ENCODE results near the gene HAPLN3. TPM values are rescaled to one million over a fixed set of nuclear protein-coding genes. Genes with fewer than 3 reads are reported as not detected.
"Not testable (repeated sequence)": the region's sequence is repeated elsewhere in the genome, so short reads cannot be mapped to it uniquely, and the experiment has no call there.

HAPLN3 gene
- total RNA-seq, 4 donors from 2014 or later = 17.9 to 34.8 (median 23.1) TPM

DNA sequence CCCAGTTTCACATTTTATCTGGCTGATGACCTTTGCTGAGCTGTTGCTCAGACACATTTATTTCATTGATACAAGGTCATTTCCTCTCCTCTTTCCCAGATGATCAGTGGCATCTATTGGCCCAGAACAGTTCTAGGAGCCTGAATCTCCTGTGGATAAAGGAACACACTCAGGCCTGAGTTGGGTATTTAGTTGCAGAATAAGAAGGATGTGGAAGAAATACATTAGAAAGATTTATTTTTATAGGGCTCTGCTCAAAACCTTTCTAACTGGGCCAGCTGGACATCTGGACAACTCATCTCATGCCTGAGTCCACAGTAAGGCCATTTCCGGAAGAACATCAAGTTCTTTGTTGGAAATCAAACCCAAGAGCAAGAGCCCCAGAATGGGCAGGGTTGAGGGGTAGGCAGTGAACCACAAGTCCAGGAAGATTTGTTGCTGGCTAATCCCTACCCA, 37.6 kb upstream of the HAPLN3 start:
- DNase-seq = peak; percentile 29
- H3K4me1 ChIP-seq = no peaks in the 10 kb centered on the region
- TF ChIP-seq POLR2A (IDR thresholded peaks at IDR 0.05) = no peak
- TF ChIP-seq, protein P1, sequence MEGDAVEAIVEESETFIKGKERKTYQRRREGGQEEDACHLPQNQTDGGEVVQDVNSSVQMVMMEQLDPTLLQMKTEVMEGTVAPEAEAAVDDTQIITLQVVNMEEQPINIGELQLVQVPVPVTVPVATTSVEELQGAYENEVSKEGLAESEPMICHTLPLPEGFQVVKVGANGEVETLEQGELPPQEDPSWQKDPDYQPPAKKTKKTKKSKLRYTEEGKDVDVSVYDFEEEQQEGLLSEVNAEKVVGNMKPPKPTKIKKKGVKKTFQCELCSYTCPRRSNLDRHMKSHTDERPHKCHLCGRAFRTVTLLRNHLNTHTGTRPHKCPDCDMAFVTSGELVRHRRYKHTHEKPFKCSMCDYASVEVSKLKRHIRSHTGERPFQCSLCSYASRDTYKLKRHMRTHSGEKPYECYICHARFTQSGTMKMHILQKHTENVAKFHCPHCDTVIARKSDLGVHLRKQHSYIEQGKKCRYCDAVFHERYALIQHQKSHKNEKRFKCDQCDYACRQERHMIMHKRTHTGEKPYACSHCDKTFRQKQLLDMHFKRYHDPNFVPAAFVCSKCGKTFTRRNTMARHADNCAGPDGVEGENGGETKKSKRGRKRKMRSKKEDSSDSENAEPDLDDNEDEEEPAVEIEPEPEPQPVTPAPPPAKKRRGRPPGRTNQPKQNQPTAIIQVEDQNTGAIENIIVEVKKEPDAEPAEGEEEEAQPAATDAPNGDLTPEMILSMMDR (IDR thresholded peaks at IDR 0.05) = no peak
- peak overlapping the region in 1 of 2 donors; percentile 54 for H3K27ac ChIP-seq
- no peak overlapping the region for H3K4me3 ChIP-seq
- H3K36me3 ChIP-seq = no peaks in the 10 kb centered on the region
- intact Hi-C loops (cut with DNase I; ENCODE audit: low total_unique reads) = no loop called here
- H3K27me3 ChIP-seq = no peaks in the 10 kb centered on the region
- H3K9me3 ChIP-seq = no peaks in the 10 kb centered on the region

DNA sequence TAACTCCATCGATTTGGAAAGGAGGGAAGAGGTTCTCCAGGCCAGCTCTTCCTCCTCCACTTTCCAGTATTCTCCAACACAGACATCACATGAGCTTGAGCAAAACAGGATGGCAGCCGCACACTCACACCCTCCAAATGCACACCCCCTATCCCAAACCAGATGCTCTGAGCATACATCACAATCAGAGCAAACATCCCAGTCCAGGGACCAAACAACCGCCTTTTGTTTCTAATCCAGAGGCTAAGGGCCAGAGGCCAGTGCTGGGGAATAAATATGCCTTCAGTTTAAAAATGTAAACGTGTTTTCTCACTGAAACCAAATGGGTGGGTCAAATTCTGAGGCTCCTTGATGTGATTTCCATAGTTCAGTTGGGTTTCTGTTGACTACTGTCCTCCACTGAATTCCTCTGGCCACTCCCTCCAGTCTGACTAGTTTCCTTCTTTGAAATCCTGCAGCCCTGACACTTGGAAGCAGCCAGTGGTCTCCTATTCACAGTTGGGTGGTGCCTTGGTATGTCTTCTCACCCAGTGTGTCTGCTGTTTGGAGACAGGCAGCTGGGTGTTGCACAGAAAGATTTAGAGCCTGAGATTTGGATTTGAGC, 37.0 kb upstream of the HAPLN3 start:
- TF ChIP-seq POLR2A (IDR thresholded peaks at IDR 0.05) = no peak
- TF ChIP-seq, protein P1 (IDR thresholded peaks at IDR 0.05) = no peak
- intact Hi-C loops (cut with DNase I; ENCODE audit: low total_unique reads) = no loop called here
- peak overlapping the region; percentile 50 to 54 for H3K27ac ChIP-seq
- no peaks in the 10 kb centered on the region for H3K9me3 ChIP-seq
- H3K27me3 ChIP-seq = no peaks in the 10 kb centered on the region
- H3K4me3 ChIP-seq = no peak overlapping the region
- peak; percentile 22 to 29 for DNase-seq
- no peaks in the 10 kb centered on the region for H3K36me3 ChIP-seq
- no peaks in the 10 kb centered on the region for H3K4me1 ChIP-seq

DNA sequence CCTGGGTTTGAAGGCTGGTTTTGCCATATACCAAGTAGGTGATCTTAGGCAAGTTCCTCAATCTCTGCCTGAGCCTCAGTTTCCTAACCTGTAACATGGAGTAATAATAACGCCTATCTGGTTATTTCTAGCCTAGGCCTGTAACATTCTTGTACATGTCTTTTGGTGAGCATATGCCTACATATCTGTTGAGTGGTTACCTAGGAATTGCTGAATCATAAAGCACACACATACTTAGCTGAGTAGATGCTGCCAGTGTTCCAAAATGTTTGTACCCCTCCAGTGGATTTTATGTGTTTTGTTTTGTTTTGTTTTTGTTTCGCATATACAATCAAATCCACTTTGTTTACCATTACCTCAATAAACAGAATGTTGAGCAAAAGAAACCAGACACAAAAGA, 35.2 kb upstream of the HAPLN3 start:
- intact Hi-C loops (cut with DNase I; ENCODE audit: low total_unique reads) = no loop called here
- Histone ChIP-seq H3K4me3 (no peak overlapping the region), H3K9me3 (no peaks in the 10 kb centered on the region), H3K27me3 (no peaks in the 10 kb centered on the region), H3K27ac (no peak overlapping the region), H3K4me1 (no peaks in the 10 kb centered on the region), H3K36me3 (no peaks in the 10 kb centered on the region)
- no peak for DNase-seq
- TF ChIP-seq POLR2A (IDR thresholded peaks at IDR 0.05) = no peak
- TF ChIP-seq, protein P1 (IDR thresholded peaks at IDR 0.05) = no peak

DNA sequence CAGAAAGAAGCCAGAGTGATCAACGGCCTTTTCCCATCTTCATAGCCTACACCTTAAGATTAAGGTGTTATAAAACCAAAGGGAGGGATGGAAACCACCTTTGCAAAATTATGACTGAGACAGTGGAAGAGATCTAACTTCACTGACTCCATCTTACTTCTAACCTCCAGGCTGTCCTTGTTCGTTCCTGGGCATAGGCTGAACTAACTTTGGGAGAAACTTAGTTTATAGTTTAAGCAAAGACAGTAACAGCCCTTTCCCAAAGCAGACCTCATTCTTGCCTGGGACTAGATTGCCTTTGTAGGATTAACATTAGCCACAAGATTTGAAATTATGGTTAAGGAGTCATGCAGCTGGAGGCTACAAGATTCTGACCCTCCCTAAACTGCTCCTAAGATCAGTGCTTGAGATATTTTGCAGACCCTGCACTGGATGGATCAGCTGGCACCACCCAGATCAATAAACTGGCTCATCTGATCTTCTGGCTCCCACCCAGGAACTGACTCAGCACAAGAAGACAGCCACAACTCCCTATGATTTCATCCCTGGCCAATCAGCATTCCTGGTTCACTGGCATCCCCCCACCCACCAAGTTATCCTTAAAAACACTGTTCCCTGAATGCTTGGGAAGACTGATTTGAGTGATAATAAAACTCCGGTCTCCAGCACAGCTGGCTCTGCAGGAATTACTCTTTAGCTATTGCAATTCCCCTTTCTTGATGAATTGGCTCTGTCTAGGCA, 34.2 kb upstream of the HAPLN3 start:
- H3K9me3 ChIP-seq; H3K27me3 ChIP-seq; intact Hi-C loops (cut with DNase I; ENCODE audit: low total_unique reads); DNase-seq; H3K27ac ChIP-seq; H3K4me3 ChIP-seq; H3K36me3 ChIP-seq; H3K4me1 ChIP-seq: not testable (repeated sequence)

DNA sequence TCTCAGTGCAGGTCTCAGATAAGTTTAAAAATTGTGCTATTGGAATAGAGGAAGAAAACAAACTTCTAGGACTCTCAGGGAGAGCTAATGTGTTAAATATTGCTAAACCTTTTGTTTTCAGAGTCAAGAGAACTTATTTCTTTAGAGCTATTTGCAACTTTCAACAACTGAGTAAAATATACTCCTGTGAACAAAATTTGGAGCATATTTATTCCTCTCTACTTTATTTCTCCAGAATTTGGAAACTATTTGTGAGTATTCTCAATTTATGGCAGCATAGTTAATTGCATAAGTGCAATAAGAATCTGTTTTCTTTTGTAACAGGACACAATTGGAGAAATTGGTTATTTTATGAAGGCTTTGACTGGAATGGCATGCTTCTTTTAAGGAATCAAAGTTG, 32.8 kb upstream of the HAPLN3 start:
- H3K36me3 ChIP-seq; intact Hi-C loops (cut with DNase I; ENCODE audit: low total_unique reads); H3K9me3 ChIP-seq; DNase-seq; H3K4me3 ChIP-seq; H3K27me3 ChIP-seq; H3K27ac ChIP-seq; H3K4me1 ChIP-seq: not testable (repeated sequence)

DNA sequence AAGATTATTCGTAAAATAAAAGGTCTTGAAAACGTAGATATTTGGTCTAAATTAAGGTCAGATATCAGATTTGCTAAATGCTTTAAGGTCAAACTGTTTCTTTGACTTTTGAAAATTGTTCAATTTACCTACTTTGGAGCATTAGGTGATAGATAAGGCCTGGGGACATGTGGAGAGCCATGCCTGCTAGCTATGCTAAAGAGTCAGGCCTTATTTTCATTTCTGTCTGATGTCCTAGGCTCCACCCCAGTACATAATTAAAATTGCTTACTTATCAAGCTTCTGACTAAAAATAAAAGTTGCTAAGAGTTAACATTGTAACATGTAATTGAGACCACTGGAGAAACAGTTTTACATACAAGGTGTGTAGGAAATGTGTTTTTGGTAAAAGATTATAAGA, 30.3 kb upstream of the HAPLN3 start:
- H3K27ac ChIP-seq; H3K27me3 ChIP-seq; H3K9me3 ChIP-seq; H3K4me3 ChIP-seq; intact Hi-C loops (cut with DNase I; ENCODE audit: low total_unique reads); H3K36me3 ChIP-seq; H3K4me1 ChIP-seq; DNase-seq: not testable (repeated sequence)

DNA sequence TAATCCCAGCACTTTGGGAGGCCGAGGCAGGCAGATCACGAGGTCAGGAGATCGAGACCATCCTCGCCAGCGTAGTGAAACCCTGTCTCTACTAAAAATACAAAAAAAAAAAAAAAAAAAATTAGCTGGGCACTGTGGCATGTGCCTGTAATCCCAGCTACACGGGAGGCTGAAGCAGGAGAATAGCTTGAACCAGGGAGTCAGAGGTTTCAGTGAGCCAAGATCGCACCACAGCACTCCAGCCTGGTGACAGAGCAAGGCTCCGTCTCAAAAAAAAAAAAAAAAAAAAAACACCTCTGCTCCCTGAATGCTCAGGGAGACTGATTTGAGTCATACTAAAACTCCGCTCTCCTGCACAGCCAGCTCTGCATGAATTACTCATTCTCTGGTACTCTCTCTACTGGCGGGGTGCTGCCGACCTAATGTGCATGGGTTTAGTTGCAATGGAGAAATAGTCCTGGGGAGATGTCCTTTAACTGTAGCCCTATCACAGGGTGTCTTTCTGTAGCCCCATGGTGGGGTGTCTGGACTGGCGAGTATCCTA, 25.6 kb upstream of the HAPLN3 start:
- intact Hi-C loops (cut with DNase I; ENCODE audit: low total_unique reads); DNase-seq; H3K27me3 ChIP-seq; H3K36me3 ChIP-seq; H3K4me3 ChIP-seq; H3K4me1 ChIP-seq; H3K9me3 ChIP-seq; H3K27ac ChIP-seq: not testable (repeated sequence)
